CD8-positive, alpha-beta memory T cell (primary cell): ENCODE results near the gene FNBP1. TPM values are rescaled to one million over a fixed set of nuclear protein-coding genes. Genes with fewer than 3 reads are reported as not detected.
A peak's percentile ranks its signal among the peaks of the same experiment; 100 is the strongest.

Experiments used
- CTCF ChIA-PET: fragments of 350-600 bp; sonication (Branson Sonifier 250); formaldehyde crosslinking; loops from one replicate; lab custom pipeline; 2021; ENCODE audit warnings: antibody characterized with exemption; lab: Charles Lee
- POLR2A ChIA-PET: fragments of 350-600 bp; sonication (Branson Sonifier 250); formaldehyde crosslinking; loops from one replicate; lab custom pipeline; 2021; ENCODE audit warnings: antibody characterized with exemption; lab: Charles Lee
- DNase-seq, 5 donors: peaks; one replicate each; pipeline versions ENCODE4 v3.0.0 to v3.0.0-alpha.2; 2020 to 2022; ENCODE audit warnings: mixed read lengths in 1 of 5
- H3K27ac ChIP-seq: one replicate; pipeline ENCODE4 v1.7.0; 2013; ENCODE audit warnings: low read depth, mild to moderate bottlenecking, low read length, moderate library complexity
- H3K27me3 ChIP-seq: 2 replicates; pipeline ENCODE4 v1.7.0; 2013; ENCODE audit warnings: low read length, mild to moderate bottlenecking; ENCODE audit not compliant: insufficient read depth, poor library complexity, severe bottlenecking
- H3K36me3 ChIP-seq: 2 replicates; pipeline ENCODE4 v1.7.0; 2013; ENCODE audit warnings: mild to moderate bottlenecking, low read length, moderate library complexity; ENCODE audit not compliant: insufficient read depth
- H3K4me1 ChIP-seq: 2 replicates; pipeline ENCODE4 v1.7.0; 2013; ENCODE audit warnings: mild to moderate bottlenecking, low read length, moderate library complexity; ENCODE audit not compliant: insufficient read depth
- H3K4me3 ChIP-seq: 2 replicates; pipeline ENCODE4 v1.7.0; 2013; ENCODE audit warnings: mild to moderate bottlenecking, low read length
- H3K9me3 ChIP-seq: 2 replicates; pipeline ENCODE4 v1.7.0; 2013; ENCODE audit warnings: mild to moderate bottlenecking, low read length
- H3K27ac Mint-ChIP-seq, 8 donors: one replicate each; pipeline ENCODE4 v1.8.0; 2020 to 2021; ENCODE audit warnings: mixed read lengths in 8 of 8, mild to moderate bottlenecking in 6 of 8, inconsistent platforms in 3 of 8, moderate library complexity in 3 of 8
- H3K27me3 Mint-ChIP-seq, 2 donors: one replicate each; pipeline ENCODE4 v1.8.0; 2020 to 2021; ENCODE audit warnings: mixed read lengths in 2 of 2, mild to moderate bottlenecking in 1 of 2, moderate library complexity in 1 of 2
- H3K36me3 Mint-ChIP-seq, 3 donors: one replicate each; pipeline ENCODE4 v1.8.0; 2020 to 2021; ENCODE audit warnings: mixed read lengths in 3 of 3, inconsistent platforms in 1 of 3, mild to moderate bottlenecking in 1 of 3
- H3K4me1 Mint-ChIP-seq, 3 donors: one replicate each; pipeline ENCODE4 v1.8.0; 2020 to 2021; ENCODE audit warnings: mixed read lengths in 3 of 3, inconsistent platforms in 1 of 3, mild to moderate bottlenecking in 1 of 3
- H3K4me3 Mint-ChIP-seq, 7 donors: one replicate each; pipeline ENCODE4 v1.8.0; 2020 to 2021; ENCODE audit warnings: mixed read lengths in 7 of 7, mild to moderate bottlenecking in 6 of 7, moderate library complexity in 4 of 7, inconsistent platforms in 2 of 7
- H3K9me3 Mint-ChIP-seq, 5 donors: one replicate each; pipeline ENCODE4 v1.8.0; 2020 to 2022; ENCODE audit warnings: mixed read lengths in 5 of 5, mild to moderate bottlenecking in 3 of 5, moderate library complexity in 2 of 5, inconsistent platforms in 1 of 5
- polyA plus RNA-seq: library from polyadenylated mRNA; unstranded; fragments of 300-500 nt; fragmentation: Illumina TruSeq; gene quantifications from one replicate; pipeline ENCODE4 v1.2.3, GENCODE V29; 2021
- total RNA-seq, 2 experiments: library from RNA; stranded (reverse); gene quantifications; one replicate each; pipeline ENCODE4 v1.2.3, GENCODE V29; 2021

Gene FNBP1
- total and polyA plus RNA-seq, 3 experiments from 2014 or later, result 176 to 230 (median 226) TPM

GRCh38 chr9:130045725-130046450, 2.9 kb upstream of the FNBP1 start:
- no peak overlapping the region for H3K27ac ChIP-seq
- no peak overlapping the region for H3K4me3 ChIP-seq
- no peaks in the 10 kb centered on the region for H3K9me3 ChIP-seq
- Mint-ChIP-seq H3K36me3 (peaks cover 0 to 16% (median 6%) of the 10 kb centered on the region in 3 donors), H3K9me3 (peaks cover 0 to 3% (median 0%) of the 10 kb centered on the region in 5 donors), H3K4me1 (peaks cover 39 to 51% (median 41%) of the 10 kb centered on the region in 3 donors), H3K27ac (peak overlapping the region; percentile 58 to 98 (median 83)), H3K4me3 (peak overlapping the region in 6 of 7 donors; percentile 29 to 98 (median 82)), H3K27me3 (peaks cover 0 to 4% of the 10 kb centered on the region in 2 donors)
- ChIA-PET POLR2A (interaction anchor here (0.5 to 3.5 kb wide), 4 partner anchors 8 to 158 kb away, joined by 3 to 29 read pairs (median 9); partner anchors contain the start of gene GPR107), CTCF (interaction anchor here (0.7 kb wide), 1 partner anchor 74 kb away, joined by 3 read pairs; no protein-coding TSS in a partner anchor)
- peaks cover 26% of the 10 kb centered on the region for H3K4me1 ChIP-seq
- no peaks in the 10 kb centered on the region for H3K27me3 ChIP-seq
- no peak for DNase-seq
- no peaks in the 10 kb centered on the region for H3K36me3 ChIP-seq

DNA sequence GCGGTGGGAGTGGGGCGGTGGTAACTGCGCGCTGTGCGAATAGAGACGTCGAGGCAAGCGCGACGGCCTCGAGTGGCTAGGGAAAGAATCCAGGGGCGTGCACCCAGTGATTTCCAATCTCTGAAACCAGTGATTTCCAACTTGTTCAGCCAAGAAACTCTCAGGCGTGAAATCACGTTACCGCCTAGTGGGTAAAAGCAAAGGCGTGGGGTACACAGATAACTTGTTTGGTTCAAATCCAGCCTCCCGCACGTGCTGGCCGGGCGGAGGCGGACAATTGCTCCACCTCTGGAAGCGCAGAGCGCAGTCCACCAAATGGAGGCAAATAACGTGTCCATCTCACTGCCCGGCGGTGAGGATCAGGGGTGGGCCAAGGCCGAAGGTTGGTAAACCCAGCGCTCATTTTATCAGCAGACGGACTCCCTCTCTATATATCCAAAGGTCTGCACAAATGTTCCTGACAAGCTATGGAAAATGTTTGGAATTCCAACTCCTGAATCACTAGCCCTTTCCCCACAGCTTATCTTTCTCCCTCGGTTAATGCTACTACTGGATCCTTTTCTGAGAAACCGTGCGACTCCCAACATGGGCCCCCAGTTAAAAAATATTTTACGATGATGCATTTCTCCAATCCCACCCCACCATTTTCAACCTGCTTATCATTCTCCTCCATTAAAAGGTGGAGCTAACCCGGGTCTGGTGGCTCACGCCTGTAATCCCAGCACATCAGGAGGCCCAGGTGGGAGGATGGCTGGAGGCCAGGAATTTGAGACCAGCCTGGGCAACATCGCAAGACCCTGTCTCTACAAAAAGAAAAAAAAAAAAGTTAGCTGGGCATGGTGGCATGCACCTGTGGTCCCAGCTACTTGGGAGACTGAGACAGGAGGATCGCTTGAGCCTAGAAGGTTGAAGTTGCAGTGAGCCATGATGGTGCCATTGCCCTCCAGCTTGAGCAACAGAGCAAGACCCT, 950 bp upstream of the FNBP1 start:
- H3K4me1 ChIP-seq, result peaks cover 31% of the 10 kb centered on the region
- ChIA-PET CTCF (interaction anchor here (0.9 to 1.4 kb wide), 4 partner anchors 9 to 150 kb away, joined by 3 to 6 read pairs (median 3); partner anchors contain the start of gene GPR107), POLR2A (interaction anchor here (0.6 to 3.5 kb wide), 5 partner anchors 10 to 156 kb away, joined by 3 to 29 read pairs (median 8); partner anchors contain the start of gene GPR107)
- H3K27me3 Mint-ChIP-seq, result peaks cover 0 to 8% of the 10 kb centered on the region in 2 donors
- H3K4me1 Mint-ChIP-seq, result peaks cover 47 to 59% (median 50%) of the 10 kb centered on the region in 3 donors
- no peak for DNase-seq
- H3K4me3 ChIP-seq, result peak overlapping the region; percentile 73
- H3K27ac ChIP-seq, result peak overlapping the region; percentile 55
- H3K9me3 ChIP-seq, result no peaks in the 10 kb centered on the region
- peak overlapping the region; percentile 84 to 99 (median 96) for H3K27ac Mint-ChIP-seq
- H3K36me3 ChIP-seq, result no peaks in the 10 kb centered on the region
- H3K27me3 ChIP-seq, result no peaks in the 10 kb centered on the region
- H3K4me3 Mint-ChIP-seq, result peak overlapping the region; percentile 88 to 99 (median 95)
- peaks cover 0 to 20% (median 6%) of the 10 kb centered on the region in 3 donors for H3K36me3 Mint-ChIP-seq
- peaks cover 0 to 3% (median 0%) of the 10 kb centered on the region in 5 donors for H3K9me3 Mint-ChIP-seq

DNA sequence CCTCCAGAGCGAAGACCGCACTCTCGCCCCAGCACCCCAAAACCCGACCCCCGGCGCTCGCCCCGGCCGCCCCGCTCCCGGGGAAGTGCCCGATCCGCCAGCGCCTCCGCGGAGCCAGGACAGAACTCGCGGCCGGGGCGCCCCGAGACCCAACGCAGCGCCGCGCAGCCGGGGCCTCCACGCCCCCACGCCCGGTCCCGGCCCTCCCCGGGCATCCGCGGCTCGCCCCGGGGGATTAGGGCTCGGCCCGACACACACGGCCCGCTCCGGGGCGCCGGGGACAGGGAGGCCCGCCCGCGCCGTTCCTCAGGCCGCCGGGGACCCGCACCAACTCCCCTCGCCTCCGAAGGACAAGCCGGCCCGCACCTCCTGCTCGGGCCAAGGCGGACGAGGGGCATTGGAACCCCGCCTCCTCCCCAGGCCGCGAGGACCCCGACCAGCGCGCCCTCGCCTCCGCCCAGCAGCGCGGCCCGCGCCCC, 544 bp downstream of the FNBP1 start:
- Histone ChIP-seq H3K4me3 (peak overlapping the region; percentile 94), H3K27ac (peak overlapping the region; percentile 86), H3K9me3 (no peaks in the 10 kb centered on the region), H3K4me1 (peaks cover 39% of the 10 kb centered on the region), H3K27me3 (no peaks in the 10 kb centered on the region), H3K36me3 (no peaks in the 10 kb centered on the region)
- peak overlapping the region; percentile 94 to 100 (median 99) for H3K4me3 Mint-ChIP-seq
- peaks cover 60 to 72% (median 60%) of the 10 kb centered on the region in 3 donors for H3K4me1 Mint-ChIP-seq
- H3K27me3 Mint-ChIP-seq, result peaks cover 0 to 8% of the 10 kb centered on the region in 2 donors
- peak in 4 of 5 donors; percentile 25 to 51 (median 35) for DNase-seq
- POLR2A ChIA-PET, result interaction anchor here (0.5 to 3.5 kb wide), 13 partner anchors 10 to 155 kb away, joined by 3 to 29 read pairs (median 3); partner anchors contain the start of gene GPR107
- H3K36me3 Mint-ChIP-seq, result peaks cover 0 to 20% (median 6%) of the 10 kb centered on the region in 3 donors
- H3K27ac Mint-ChIP-seq, result peak overlapping the region; percentile 95 to 99 (median 99)
- CTCF ChIA-PET, result interaction anchor here (0.8 to 2.1 kb wide), 9 partner anchors 10 to 157 kb away, joined by 3 to 6 read pairs (median 3); no protein-coding TSS in a partner anchor
- peaks cover 0 to 3% (median 0%) of the 10 kb centered on the region in 5 donors for H3K9me3 Mint-ChIP-seq

GRCh38 chr9:130041648-130042405, 1.2 kb downstream of the FNBP1 start:
- H3K4me1 Mint-ChIP-seq, result peaks cover 64 to 76% (median 66%) of the 10 kb centered on the region in 3 donors
- POLR2A ChIA-PET, result interaction anchor here (0.6 to 3.5 kb wide), 13 partner anchors 12 to 1964 kb away, joined by 3 to 29 read pairs (median 4); partner anchors contain the start of gene GPR107
- no peak for DNase-seq

GRCh38 chr9:130040984-130041647, 1.9 kb downstream of the FNBP1 start:
- ChIA-PET CTCF (interaction anchor here (0.7 to 2.1 kb wide), 8 partner anchors 12 to 156 kb away, joined by 3 to 6 read pairs (median 4); no protein-coding TSS in a partner anchor), POLR2A (interaction anchor here (0.6 to 2.7 kb wide), 10 partner anchors 12 to 1963 kb away, joined by 3 to 15 read pairs (median 4); partner anchors contain the start of gene GPR107)
- no peaks in the 10 kb centered on the region for H3K27me3 ChIP-seq
- Mint-ChIP-seq H3K4me3 (peak overlapping the region; percentile 94 to 100 (median 99)), H3K27ac (peak overlapping the region; percentile 95 to 99 (median 99)), H3K36me3 (peaks cover 0 to 25% (median 6%) of the 10 kb centered on the region in 3 donors), H3K9me3 (peaks cover 0 to 3% (median 0%) of the 10 kb centered on the region in 5 donors), H3K27me3 (peaks cover 0 to 8% of the 10 kb centered on the region in 2 donors), H3K4me1 (peaks cover 68 to 80% (median 73%) of the 10 kb centered on the region in 3 donors)
- peak overlapping the region; percentile 86 for H3K27ac ChIP-seq
- H3K9me3 ChIP-seq, result no peaks in the 10 kb centered on the region
- H3K4me1 ChIP-seq, result peaks cover 48% of the 10 kb centered on the region
- DNase-seq, result no peak
- H3K4me3 ChIP-seq, result peak overlapping the region; percentile 94
- no peaks in the 10 kb centered on the region for H3K36me3 ChIP-seq

More at GRCh38 chr9:130041648-130042405, 1.2 kb downstream of the FNBP1 start:
- Histone ChIP-seq H3K36me3 (no peaks in the 10 kb centered on the region), H3K27ac (peak overlapping the region; percentile 86), H3K9me3 (no peaks in the 10 kb centered on the region), H3K4me1 (peaks cover 44% of the 10 kb centered on the region), H3K4me3 (peak overlapping the region; percentile 94), H3K27me3 (no peaks in the 10 kb centered on the region)
- CTCF ChIA-PET, result interaction anchor here (0.7 to 2.1 kb wide), 9 partner anchors 11 to 157 kb away, joined by 3 to 6 read pairs (median 4); no protein-coding TSS in a partner anchor
- H3K27ac Mint-ChIP-seq, result peak overlapping the region; percentile 95 to 99 (median 99)
- H3K9me3 Mint-ChIP-seq, result peaks cover 0 to 3% (median 0%) of the 10 kb centered on the region in 5 donors
- H3K27me3 Mint-ChIP-seq, result peaks cover 0 to 8% of the 10 kb centered on the region in 2 donors
- peak overlapping the region; percentile 94 to 100 (median 99) for H3K4me3 Mint-ChIP-seq
- H3K36me3 Mint-ChIP-seq, result peaks cover 0 to 22% (median 6%) of the 10 kb centered on the region in 3 donors

DNA sequence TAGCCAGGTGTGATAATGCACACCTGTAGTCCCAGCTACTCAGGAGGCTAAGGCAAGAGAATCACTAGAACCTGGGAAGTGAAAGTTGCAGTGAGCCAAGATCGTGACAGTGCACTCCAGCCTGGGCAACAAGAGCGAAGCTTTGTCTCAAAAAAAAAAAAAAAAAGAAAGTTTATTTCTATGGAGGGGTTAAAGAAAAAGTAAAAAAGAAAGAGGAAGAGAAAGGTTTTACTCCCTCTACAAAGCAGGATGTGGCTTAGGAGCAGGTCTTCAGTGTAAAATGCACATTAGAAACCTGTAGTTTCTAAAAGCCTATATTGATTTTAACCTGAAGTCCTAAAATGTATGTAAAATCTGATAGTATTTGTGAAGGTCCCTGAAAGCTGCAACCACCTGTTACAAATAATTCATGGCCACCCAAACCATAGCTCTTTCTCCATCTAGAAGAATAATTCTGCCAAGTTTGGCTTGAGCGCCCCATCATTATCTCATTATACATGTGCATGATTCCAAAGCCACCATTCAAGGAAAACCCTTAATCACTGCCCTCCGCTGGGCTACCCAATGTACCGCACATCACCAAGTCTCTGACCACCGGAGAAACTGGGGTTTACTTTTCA, 3.4 kb downstream of the FNBP1 start:
- H3K27me3 Mint-ChIP-seq, result peaks cover 0 to 8% of the 10 kb centered on the region in 2 donors
- peak overlapping the region; percentile 96 to 100 (median 99) for H3K4me3 Mint-ChIP-seq
- H3K36me3 ChIP-seq, result no peaks in the 10 kb centered on the region
- no peaks in the 10 kb centered on the region for H3K9me3 ChIP-seq
- H3K36me3 Mint-ChIP-seq, result peaks cover 3 to 36% (median 6%) of the 10 kb centered on the region in 3 donors
- DNase-seq, result peak in 2 of 5 donors; percentile 48 to 60
- POLR2A ChIA-PET, result interaction anchor here (0.6 to 2.5 kb wide), 19 partner anchors 9 to 217 kb away, joined by 3 to 15 read pairs (median 5); no protein-coding TSS in a partner anchor
- H3K27ac ChIP-seq, result peak overlapping the region; percentile 12
- peaks cover 50% of the 10 kb centered on the region for H3K4me1 ChIP-seq
- no peaks in the 10 kb centered on the region for H3K27me3 ChIP-seq
- H3K4me1 Mint-ChIP-seq, result peaks cover 71 to 80% (median 73%) of the 10 kb centered on the region in 3 donors
- peak overlapping the region; percentile 47 for H3K4me3 ChIP-seq
- H3K9me3 Mint-ChIP-seq, result peaks cover 0 to 3% (median 0%) of the 10 kb centered on the region in 5 donors
- H3K27ac Mint-ChIP-seq, result peak overlapping the region; percentile 86 to 99 (median 98)
- CTCF ChIA-PET, result interaction anchor here (0.8 to 4.0 kb wide), 14 partner anchors 8 to 908 kb away, joined by 3 to 36 read pairs (median 5); partner anchors contain the start of gene GPR107
